Keratinocyte (primary cell): Measurements from ENCODE around the gene SFMBT1. TPM values are rescaled to one million over a fixed set of nuclear protein-coding genes. Genes with fewer than 3 reads are reported as not detected.

Source experiments
- DNase-seq: peaks from one replicate; pipeline ENCODE4 v3.0.0-alpha.2; 2011; ENCODE audit warnings: low read depth, missing footprints, low spot score
- FAIRE-seq: peaks from 2 replicates; lab custom pipeline; 2011; peaks lifted over from hg19 to GRCh38; lab: Jason Lieb, UNC
- H2AFZ ChIP-seq: 2 replicates; pipeline ENCODE4 v1.6.0; 2012; ENCODE audit warnings: low read length, control low read depth, inconsistent platforms; ENCODE audit not compliant: control insufficient read depth
- H3K27ac ChIP-seq: 2 replicates; pipeline ENCODE4 v1.5.1; 2011; ENCODE audit warnings: low read length; ENCODE audit not compliant: control insufficient read depth, insufficient read depth
- H3K27me3 ChIP-seq: 3 replicates; pipeline ENCODE4 v1.6.0; 2011; ENCODE audit warnings: low read length; ENCODE audit not compliant: control insufficient read depth, insufficient read depth; ENCODE audit errors: extremely low read depth
- H3K36me3 ChIP-seq, 2 experiments: 2 replicates in 1 of 2; 3 replicates in 1 of 2; pipeline ENCODE4 v1.5.1; 2011; ENCODE audit warnings: low read length in 2 of 2, mild to moderate bottlenecking in 1 of 2; ENCODE audit not compliant: control insufficient read depth in 2 of 2, insufficient read depth in 2 of 2; ENCODE audit errors: extremely low read depth in 1 of 2
- H3K4me1 ChIP-seq: 3 replicates; pipeline ENCODE4 v1.5.1; 2011; ENCODE audit warnings: low read length; ENCODE audit not compliant: control insufficient read depth, insufficient read depth; ENCODE audit errors: extremely low read depth
- H3K4me2 ChIP-seq: 3 replicates; pipeline ENCODE4 v1.6.0; 2011; ENCODE audit warnings: low read depth, low read length; ENCODE audit not compliant: control insufficient read depth, insufficient read depth; ENCODE audit errors: extremely low read depth
- H3K4me3 ChIP-seq, 3 experiments: fragments of 200-600 bp in 1 of 3; sonication (generic) in 1 of 3; 2 replicates in 2 of 3; 3 replicates in 1 of 3; pipeline ENCODE4 v1.5.1; 2011 to 2016; ENCODE audit warnings: low read length in 3 of 3, mild to moderate bottlenecking in 3 of 3, control low read depth in 2 of 3, inconsistent platforms in 1 of 3, low read depth in 1 of 3, mixed read lengths in 1 of 3, mixed run types in 1 of 3, moderate library complexity in 1 of 3; ENCODE audit not compliant: control insufficient read depth in 2 of 3, insufficient read depth in 2 of 3; ENCODE audit errors: extremely low read depth in 1 of 3
- H3K79me2 ChIP-seq: 2 replicates; pipeline ENCODE4 v1.6.0; 2012; ENCODE audit warnings: low read length; ENCODE audit not compliant: control insufficient read depth, insufficient read depth
- H3K9ac ChIP-seq: 3 replicates; pipeline ENCODE4 v1.6.0; 2011; ENCODE audit warnings: low read length; ENCODE audit not compliant: control insufficient read depth, insufficient read depth; ENCODE audit errors: extremely low read depth
- H3K9me1 ChIP-seq: 3 replicates; pipeline ENCODE4 v1.6.0; 2011; ENCODE audit warnings: low read length; ENCODE audit not compliant: control insufficient read depth, insufficient read depth; ENCODE audit errors: extremely low read depth
- H3K9me3 ChIP-seq: 2 replicates; pipeline ENCODE4 v1.5.1; 2012; ENCODE audit warnings: low read depth, low read length; ENCODE audit not compliant: control insufficient read depth
- H4K20me1 ChIP-seq: 3 replicates; pipeline ENCODE4 v1.6.0; 2011; ENCODE audit warnings: low read length; ENCODE audit not compliant: control insufficient read depth, insufficient read depth; ENCODE audit errors: extremely low read depth
- EZH2 ChIP-seq: IDR thresholded peaks from one replicate; pipeline ENCODE4 v1.6.1; 2012; ENCODE audit warnings: inconsistent platforms, mild to moderate bottlenecking, low read length, moderate library complexity
- dilution Hi-C: fragments of 300-500 bp; cut with MboI; formaldehyde crosslinking; loops from one replicate; pipeline ENCODE4 v1.7.0; 2020; ENCODE audit warnings: low sequenced_read_pairs; ENCODE audit not compliant: extremely low pct_ligation_motif_present
- polyA plus RNA-seq, 5 experiments: library from polyadenylated mRNA; depleted of rRNA in 3 of 5; stranded (reverse) in 3 of 5; stranded (forward) in 1 of 5; unstranded in 1 of 5; fragments of >200 nt; gene quantifications; 1 replicate in 1 of 5; 2 replicates in 3 of 5; 3 replicates in 1 of 5; pipeline versions ENCODE4 v1.2.1 to v1.2.3, GENCODE V29; 2011 to 2012; ENCODE audit warnings: missing spikeins in 2 of 5, low read depth in 1 of 5, low replicate concordance in 1 of 5
- TF ChIP-seq, protein P1 (sequence below), 3 experiments: IDR thresholded peaks in 1 of 3; conservative IDR thresholded peaks in 1 of 3; optimal IDR thresholded peaks in 1 of 3; 2 replicates in 2 of 3; 3 replicates in 1 of 3; pipeline versions ENCODE3 to v1.5.1; 2011; ENCODE audit warnings: low read length in 3 of 3, mild to moderate bottlenecking in 3 of 3, moderate library complexity in 2 of 3, control low read depth in 1 of 3, inconsistent platforms in 1 of 3; ENCODE audit not compliant: insufficient read depth in 2 of 3; ENCODE audit errors: extremely low read depth in 1 of 3

The SFMBT1 gene
- polyA plus RNA-seq, 1 donor (not counting 4 experiments of a cell fraction or from before 2014, with no cell fraction given): 4.1 TPM

DNA sequence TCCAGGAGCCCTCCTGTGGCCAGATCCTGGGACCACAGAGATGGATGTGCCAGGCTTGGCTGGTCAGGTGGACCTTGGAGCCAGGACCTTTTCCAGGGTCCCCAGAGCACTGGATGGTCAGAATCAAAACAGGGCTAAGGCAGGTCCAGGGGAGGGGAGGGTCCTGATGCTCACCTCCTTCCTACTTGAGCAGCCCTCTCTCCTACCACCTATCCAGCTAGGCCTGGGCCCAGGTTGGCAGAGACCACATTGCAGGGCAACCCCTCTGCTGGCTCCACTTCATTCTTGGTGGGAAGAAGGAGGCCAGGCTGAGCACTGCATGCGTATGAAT lies 28.5 kb upstream of the SFMBT1 start:
- Histone ChIP-seq H3K9me3 (no peaks in the 10 kb centered on the region), H3K9ac (no peak overlapping the region), H2AFZ (no peak overlapping the region), H3K27ac (no peak overlapping the region), H4K20me1 (no peaks in the 10 kb centered on the region), H3K27me3 (no peaks in the 10 kb centered on the region), H3K4me3 (no peak overlapping the region), H3K79me2 (no peaks in the 10 kb centered on the region), H3K9me1 (no peaks in the 10 kb centered on the region), H3K4me1 (peaks cover 15% of the 10 kb centered on the region), H3K36me3 (no peaks in the 10 kb centered on the region), H3K4me2 (no peak overlapping the region)
- dilution Hi-C loops: no loop called here
- DNase-seq: no peak
- TF ChIP-seq, protein P1, sequence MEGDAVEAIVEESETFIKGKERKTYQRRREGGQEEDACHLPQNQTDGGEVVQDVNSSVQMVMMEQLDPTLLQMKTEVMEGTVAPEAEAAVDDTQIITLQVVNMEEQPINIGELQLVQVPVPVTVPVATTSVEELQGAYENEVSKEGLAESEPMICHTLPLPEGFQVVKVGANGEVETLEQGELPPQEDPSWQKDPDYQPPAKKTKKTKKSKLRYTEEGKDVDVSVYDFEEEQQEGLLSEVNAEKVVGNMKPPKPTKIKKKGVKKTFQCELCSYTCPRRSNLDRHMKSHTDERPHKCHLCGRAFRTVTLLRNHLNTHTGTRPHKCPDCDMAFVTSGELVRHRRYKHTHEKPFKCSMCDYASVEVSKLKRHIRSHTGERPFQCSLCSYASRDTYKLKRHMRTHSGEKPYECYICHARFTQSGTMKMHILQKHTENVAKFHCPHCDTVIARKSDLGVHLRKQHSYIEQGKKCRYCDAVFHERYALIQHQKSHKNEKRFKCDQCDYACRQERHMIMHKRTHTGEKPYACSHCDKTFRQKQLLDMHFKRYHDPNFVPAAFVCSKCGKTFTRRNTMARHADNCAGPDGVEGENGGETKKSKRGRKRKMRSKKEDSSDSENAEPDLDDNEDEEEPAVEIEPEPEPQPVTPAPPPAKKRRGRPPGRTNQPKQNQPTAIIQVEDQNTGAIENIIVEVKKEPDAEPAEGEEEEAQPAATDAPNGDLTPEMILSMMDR (optimal IDR thresholded peaks at IDR 0.05 in 1 of 3, IDR thresholded peaks at IDR 0.05 in 1 of 3, conservative IDR thresholded peaks at IDR 0.05 in 1 of 3; ENCODE audit: extremely low read depth in 1 of 3, insufficient read depth in 2 of 3, low read length in 3 of 3): no peak
- TF ChIP-seq EZH2: no peak
- FAIRE-seq: no peak

DNA sequence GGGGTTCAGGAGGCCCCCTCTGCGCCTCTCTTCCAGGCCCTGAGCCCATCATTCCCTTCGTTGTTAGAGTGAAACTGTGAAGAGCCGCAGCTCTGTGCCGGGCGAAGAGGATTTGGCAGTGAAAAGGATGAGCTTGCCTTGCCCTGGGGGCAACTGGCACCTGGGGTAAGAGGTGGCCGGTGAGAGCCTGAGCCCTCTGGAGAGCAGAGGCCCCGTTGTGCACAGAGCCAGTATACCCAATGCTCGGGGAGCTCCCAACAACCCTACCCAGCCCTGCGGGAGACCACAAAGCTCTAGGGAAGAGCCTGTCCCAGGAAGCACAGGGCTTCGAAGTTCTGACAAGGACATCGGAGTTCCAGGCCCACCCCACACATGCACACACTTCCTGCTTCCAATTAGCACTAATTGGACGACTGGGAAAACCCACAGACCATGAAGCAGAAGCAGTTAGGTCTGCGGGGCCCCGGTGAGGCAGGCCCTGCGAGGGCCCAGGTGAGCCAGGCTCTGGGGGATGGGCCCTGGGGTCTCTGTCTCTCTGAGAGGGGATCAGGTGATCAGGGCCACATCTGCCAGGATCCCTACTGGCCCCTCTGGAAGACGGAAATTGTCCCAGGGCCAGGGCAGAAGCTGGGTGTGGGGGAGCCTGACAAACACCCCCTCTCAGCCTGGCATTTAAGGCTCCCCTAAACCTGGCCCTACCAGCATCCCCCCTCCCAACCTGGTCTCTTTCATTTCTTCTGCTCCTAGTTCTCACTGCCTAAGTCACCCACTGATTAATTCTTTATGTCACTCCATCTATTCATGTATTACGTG lies 27.9 kb upstream of the SFMBT1 start:
- no peaks in the 10 kb centered on the region for H3K36me3 ChIP-seq
- peak overlapping the region; percentile 98 for H3K4me2 ChIP-seq
- H2AFZ ChIP-seq: peak overlapping the region; percentile 96
- no peaks in the 10 kb centered on the region for H4K20me1 ChIP-seq
- H3K27ac ChIP-seq: no peak overlapping the region
- H3K4me1 ChIP-seq: peaks cover 15% of the 10 kb centered on the region
- H3K9me1 ChIP-seq: no peaks in the 10 kb centered on the region
- TF ChIP-seq EZH2: no peak
- TF ChIP-seq, protein P1 (optimal IDR thresholded peaks at IDR 0.05 in 1 of 3, IDR thresholded peaks at IDR 0.05 in 1 of 3, conservative IDR thresholded peaks at IDR 0.05 in 1 of 3; ENCODE audit: extremely low read depth in 1 of 3, insufficient read depth in 2 of 3, low read length in 3 of 3): no peak
- no peak for FAIRE-seq
- H3K79me2 ChIP-seq: no peaks in the 10 kb centered on the region
- no peak for DNase-seq
- peak overlapping the region; percentile 52 to 87 (median 77) for H3K4me3 ChIP-seq
- dilution Hi-C loops: no loop called here
- no peaks in the 10 kb centered on the region for H3K27me3 ChIP-seq
- H3K9me3 ChIP-seq: no peaks in the 10 kb centered on the region
- H3K9ac ChIP-seq: peak overlapping the region; percentile 69
